Hippocampal formation (tissue), 2 donors: Measurements from ENCODE around the gene WDR83.
"Not testable (repeated sequence)": the region's sequence is repeated elsewhere in the genome, so short reads cannot be mapped to it uniquely, and the experiment has no call there.

Experiments used
- DNase-seq, 2 donors: peaks; one replicate each; lab custom pipeline; 2025; lab: John Stamatoyannopoulos, UW

Gene WDR83

DNA sequence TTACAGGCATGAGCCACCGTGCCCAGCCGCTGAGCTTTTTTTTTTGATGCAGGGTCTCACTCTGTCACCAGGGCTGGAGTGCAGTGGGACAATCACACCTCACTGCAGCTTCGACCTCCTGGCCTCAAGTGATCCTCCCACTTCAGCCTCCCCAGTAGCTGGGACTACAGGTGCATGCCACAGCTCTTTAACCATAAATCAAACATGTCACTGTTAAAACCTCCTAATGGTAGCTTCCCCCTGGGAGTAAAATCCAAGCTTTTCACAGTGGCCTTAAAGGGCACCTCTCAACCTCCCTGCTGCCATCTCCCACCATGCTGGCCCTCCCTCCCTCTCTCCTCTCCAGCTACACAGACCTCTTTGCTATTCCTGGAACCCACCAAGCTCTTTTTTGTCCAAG, 19.2 kb downstream of the WDR83 start:
- no peak for DNase-seq

DNA sequence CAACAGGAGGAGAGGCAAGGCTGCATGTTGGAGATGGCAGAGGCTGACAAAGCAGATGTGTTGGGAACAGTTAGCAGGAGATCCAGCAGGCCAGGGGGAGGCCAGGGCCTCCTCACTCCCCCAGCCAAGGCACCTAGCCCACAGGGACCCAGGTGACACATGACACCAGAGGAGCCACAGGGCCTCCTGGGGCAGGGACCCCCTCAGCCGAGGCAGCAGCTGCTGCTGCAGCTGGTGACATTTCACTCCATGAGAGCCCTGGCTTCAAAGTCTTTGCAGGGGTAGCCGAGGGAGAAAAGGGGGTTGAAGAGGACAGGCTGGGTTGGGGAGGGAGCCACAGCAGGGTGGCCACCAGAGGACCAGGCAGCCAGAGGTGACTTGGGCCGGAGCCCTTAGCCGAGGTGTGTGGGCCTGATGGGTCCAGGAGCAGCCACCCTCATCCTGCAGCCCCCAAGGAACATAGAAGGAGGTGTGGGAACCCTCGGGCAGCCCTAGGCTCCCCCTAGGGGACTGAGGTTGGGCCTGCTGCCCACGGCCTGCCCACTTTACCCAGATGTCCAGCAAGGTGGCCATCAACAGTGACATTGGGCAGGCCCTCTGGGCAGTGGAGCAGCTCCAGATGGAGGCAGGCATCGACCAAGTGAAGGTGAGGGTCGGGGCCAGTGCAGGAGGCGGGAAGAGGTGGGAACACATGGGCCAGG, 21.0 kb downstream of the WDR83 start, which contains the start of gene GNG14:
Gene GNG14, plus strand, starts transcription at position 503 of the 701 bp plus-strand sequence. Its CDS starts 51 bp downstream, at position 554.
- no peak for DNase-seq

- no peak for DNase-seq
Measured at GRCh38 chr19:12689012-12689411, 22.4 kb downstream of the WDR83 start.

- no peak for DNase-seq
Measured at GRCh38 chr19:12689581-12690216, 23.1 kb downstream of the WDR83 start.

DNA sequence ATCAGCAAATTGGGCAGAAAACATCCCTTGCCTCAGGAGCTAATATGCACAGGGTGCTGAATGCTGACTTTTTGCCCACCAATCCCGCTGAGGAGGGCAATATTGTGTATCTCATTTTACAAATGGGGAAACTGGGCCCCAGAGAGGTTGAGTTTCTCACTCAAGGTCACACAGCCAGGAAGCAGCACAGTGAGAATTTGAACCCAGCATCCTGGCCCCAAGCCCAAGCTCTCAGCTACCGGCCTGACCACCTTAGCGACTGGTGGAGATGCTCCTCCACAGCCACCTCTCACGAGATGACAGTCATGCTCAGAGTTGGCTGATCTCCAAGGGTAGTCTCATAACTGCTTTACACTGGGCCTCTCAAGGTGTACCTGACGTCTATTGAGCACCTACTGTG, 26.4 kb downstream of the WDR83 start:
- DNase-seq: no peak

DNA sequence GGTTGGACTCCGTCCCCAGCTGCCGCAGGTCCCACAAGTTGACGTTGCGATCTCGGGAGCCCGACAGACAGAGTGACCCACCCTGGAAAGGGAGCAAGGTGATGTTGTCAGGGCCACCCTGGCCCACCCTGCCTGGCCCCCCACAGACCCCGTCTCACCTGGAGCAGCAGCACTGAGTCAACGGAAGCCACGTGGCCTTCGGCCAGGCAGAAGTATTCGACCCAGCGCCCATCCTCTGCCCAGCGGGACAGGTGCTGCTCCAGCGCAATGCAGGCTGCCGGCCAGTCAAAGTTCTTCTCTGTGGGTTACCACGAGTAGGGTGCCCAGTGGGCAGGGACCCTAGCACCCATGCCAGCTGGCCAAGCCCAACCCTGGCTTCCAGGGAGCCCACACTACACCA, 28.0 kb downstream of the WDR83 start:
- DNase-seq: no peak

DNA sequence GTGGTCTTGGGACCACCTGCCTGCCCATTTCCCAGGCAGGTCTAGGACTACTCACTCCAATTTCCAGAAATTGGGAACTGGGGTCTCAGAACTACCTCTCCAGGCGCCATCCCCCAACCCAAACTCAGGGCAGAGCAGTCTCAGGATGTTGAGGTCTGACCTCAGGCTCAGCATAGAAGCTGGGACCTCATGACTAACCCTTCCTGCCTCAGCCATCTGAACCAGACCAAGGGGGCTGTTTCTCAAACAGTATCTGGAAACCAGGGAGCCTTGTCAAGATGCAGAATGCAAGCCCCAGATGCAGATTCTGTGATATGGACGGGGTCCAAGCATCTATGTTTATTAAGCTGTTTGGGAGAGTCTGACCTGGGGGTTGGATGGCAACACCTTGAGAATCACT, 28.5 kb downstream of the WDR83 start:
- DNase-seq: no peak

- DNase-seq: no peak
Measured at GRCh38 chr19:12695514-12695913, 28.9 kb downstream of the WDR83 start.

DNA sequence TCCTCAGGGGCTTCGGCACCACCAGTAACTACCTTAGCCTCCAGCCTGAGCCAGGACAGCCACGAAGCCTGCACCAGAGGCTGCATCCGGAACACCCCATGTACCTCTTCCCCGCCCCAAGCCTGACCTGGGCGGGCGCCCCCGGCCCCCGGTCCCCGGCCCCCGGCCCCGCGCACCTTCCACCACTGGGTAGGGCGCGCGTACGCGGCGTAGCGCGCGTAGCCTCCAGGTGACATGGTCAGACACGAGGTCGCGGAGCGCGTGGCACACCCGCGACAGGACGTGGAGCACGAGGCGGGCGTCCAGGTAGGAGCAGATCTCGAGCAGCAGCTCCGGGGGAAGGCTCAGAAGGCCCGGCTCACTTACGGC, 29.4 kb downstream of the WDR83 start:
- DNase-seq: no peak

- DNase-seq: peak; percentile 77 to 93
Measured at GRCh38 chr19:12696366-12697335, 30.0 kb downstream of the WDR83 start, which contains the start of gene FBXW9. Gene FBXW9 (minus strand): TSS chr19:12696631. CDS start chr19:12696581, 50 bp downstream.

DNA sequence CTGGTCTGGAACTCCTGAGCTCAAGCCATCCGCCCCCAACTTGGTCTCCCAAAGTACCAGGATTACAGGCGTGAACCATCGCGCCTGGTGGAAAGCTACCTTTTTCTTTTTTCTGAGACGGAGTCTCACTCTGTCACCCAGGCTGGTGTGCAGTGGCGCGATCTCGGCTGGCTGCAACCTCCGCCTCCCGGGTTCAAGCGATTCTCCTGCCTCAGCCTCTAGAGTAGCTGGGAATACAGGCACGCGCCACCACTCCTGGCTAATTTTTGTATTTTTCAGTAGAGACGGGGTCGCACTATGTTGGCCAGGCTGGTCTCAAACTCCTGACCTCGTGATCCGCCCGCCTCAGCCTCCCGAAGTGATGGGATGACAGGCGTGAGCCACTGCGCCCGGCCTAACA, 30.8 kb downstream of the WDR83 start:
- not testable (repeated sequence) for DNase-seq

GRCh38 chr19:12698138-12698537, 31.5 kb downstream of the WDR83 start:
- no peak for DNase-seq

GRCh38 chr19:12701596-12702282, 35.1 kb downstream of the WDR83 start:
- no peak for DNase-seq

DNA sequence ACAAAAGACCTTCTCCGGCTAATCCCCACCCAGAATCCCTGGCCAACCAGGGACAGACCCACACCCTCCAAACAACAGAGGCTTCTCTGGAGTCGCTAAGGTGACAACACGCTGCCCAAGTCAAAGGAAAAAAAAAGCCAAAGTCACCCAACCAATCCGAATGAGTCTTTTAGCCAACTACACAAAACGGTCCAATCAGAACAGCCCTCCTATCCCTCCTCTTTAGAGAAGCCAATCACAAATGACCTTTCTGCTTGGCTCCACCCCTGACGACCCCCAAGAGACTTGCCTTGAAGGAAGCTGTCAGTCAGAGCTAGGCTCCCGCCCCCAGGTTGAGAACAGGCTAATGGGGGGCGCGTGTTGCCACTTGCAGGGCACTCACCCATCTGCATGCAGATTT, 36.4 kb downstream of the WDR83 start:
- DNase-seq: no peak

DNA sequence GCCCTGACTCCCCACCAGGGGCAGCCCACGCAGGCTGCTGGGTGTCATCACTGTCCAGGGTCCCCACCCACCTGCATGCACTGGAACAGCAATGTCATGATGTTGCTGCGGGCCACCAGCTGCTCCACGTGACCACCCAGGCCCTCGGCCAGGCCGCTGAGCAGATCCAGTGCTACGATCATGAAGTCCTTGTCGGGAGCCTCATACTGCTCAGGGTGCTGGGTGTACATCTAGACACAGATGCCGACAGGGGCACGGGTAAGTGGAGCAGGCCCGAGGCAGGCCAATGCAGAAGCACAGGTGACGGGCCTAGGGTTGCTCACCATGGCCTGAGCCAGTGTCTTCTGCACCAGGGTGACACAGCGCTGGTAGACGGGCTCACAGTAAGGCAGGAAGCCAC, 38.6 kb downstream of the WDR83 start:
- no peak for DNase-seq

- no peak for DNase-seq
Measured at GRCh38 chr19:12705654-12706331, 39.2 kb downstream of the WDR83 start.

DNA sequence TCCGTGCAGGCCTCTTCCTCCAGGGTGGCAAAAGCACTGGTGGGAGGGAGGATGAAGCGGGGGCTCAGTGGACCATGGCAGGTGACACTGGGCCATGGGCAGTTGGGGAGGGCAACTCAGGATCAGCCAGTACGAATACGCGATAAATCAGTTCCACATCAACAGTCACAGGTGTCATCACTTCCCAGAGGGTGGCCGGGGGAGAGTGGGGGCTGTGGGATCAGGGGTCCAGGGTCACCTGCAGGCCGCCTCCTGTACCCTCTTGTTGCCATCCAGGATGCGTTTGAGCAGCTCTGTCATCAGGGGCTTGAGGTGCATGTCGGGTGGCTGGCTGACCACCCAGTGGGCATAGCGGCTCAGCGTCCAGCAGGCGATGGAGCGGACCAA, 39.7 kb downstream of the WDR83 start:
- DNase-seq: no peak

GRCh38 chr19:12708641-12709040, 42.0 kb downstream of the WDR83 start:
- no peak for DNase-seq

DNA sequence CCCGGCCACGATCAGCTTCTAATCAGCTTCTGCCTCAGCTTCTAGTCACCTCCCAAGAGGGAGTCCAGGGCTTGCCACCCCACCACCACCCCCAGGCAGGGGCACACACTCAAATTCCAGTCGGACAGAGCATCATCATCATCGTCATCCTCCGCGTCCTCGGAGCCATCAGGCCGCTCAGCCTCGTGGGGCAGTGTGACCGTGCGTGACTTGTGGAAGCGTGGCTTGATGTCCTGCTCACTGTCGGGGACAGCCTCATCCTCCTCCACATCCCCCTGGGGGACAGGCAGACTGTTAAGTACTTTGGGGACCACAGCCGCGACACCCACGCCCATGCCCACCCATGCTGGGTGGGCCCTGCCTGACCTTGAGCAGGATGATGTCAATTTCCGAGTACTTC, 44.6 kb downstream of the WDR83 start:
- DNase-seq: no peak

- not testable (repeated sequence) for DNase-seq
Measured at GRCh38 chr19:12712077-12712476, 45.5 kb downstream of the WDR83 start.

GRCh38 chr19:12713304-12713703, 46.7 kb downstream of the WDR83 start:
- DNase-seq: not testable (repeated sequence)
